Measurements from ENCODE around the gene NKAIN2.

NKAIN2 gene

DNA sequence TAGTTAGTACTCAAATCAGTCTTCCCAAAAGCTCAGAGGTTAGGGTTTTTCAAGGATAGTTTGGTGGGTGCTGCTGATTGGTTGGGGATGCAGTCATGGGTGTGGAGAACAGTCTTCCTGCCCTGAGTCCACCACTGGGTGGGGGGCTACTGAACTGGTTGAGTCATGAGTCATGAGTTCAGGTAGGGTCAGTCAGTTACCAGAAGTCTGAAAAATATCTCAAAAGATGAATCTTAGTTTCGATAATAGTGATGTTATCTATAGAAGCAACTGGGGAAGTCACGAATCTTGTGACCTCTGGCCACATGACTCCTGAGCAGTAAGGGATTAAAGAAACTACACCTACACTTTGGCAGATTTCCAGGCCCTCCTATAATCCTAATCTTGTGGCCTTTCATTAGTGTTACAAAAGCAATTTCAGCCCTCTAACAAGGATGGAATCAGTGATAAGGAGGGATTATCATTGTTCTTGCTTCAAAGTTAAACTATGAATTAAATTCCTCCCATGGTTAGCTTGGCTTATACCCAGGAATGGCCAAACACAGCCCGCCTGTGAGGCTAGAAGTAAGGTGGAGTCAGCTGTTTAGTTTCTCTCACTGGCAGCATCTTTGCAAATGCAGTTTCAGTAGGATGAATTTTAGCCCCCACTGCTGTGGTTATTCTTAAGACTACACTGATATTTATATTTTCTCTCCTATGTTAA is 33.3 kb upstream of the NKAIN2 start:
- H3K9ac ChIP-seq (ENCODE audit: low read length): no peak overlapping the region

DNA sequence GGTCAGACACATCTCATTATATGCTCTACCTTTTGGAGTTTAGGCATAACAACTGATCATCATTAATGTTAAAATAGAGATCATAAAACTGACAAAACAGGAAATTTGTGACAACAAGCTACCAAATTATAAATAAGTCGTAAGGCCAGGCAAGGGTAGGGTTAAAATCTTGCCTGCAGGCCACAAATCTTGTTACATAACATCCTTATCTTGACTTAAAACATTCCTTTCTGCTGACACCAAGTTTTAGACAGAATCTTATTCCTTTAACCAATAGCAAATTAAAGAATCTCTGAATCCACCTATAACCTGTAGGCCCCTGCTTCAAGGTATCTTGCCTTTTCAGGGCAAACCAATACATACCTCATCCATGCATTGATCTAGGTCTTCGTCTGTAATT is 32.5 kb upstream of the NKAIN2 start:
- no peaks in the 10 kb centered on the region for H3K79me2 ChIP-seq (ENCODE audit: control insufficient read depth, insufficient read depth, low read length)
- no peak overlapping the region for H3K4me2 ChIP-seq (ENCODE audit: low read length)
- H2AK5ac ChIP-seq (ENCODE audit: low read length): no peak overlapping the region
- no peak overlapping the region for H3K4ac ChIP-seq (ENCODE audit: low read depth, low read length)
- no peaks in the 10 kb centered on the region for H3K79me1 ChIP-seq (ENCODE audit: low read length)
- no peak overlapping the region for H3K56ac ChIP-seq (ENCODE audit: low read length)
- no peaks in the 10 kb centered on the region for H3K4me1 ChIP-seq (ENCODE audit: control insufficient read depth, low read depth, low read length)
- no peak overlapping the region for H2BK5ac ChIP-seq (ENCODE audit: low read length)
- no peaks in the 10 kb centered on the region for H3K27me3 ChIP-seq (ENCODE audit: insufficient read depth, low read length, poor library complexity)
- peak; percentile 47 for DNase-seq
- H3K4me3 ChIP-seq (ENCODE audit: low read length): no peak overlapping the region
- H3K36me3 ChIP-seq (ENCODE audit: control insufficient read depth, insufficient read depth, low read length): no peaks in the 10 kb centered on the region
- H2BK15ac ChIP-seq (replicated peaks; ENCODE audit: low read depth): no peak overlapping the region
- no peak overlapping the region for H3K18ac ChIP-seq (ENCODE audit: low read length)
- H3K9ac ChIP-seq (ENCODE audit: low read length): no peak overlapping the region
- no peak overlapping the region for H3K27ac ChIP-seq (ENCODE audit: low read depth, low read length)
- no peak overlapping the region for H4K8ac ChIP-seq (ENCODE audit: low read depth, low read length)
- no peak overlapping the region for H4K5ac ChIP-seq (ENCODE audit: low read length)
- no peak overlapping the region for H3K23ac ChIP-seq (ENCODE audit: low read length)
- H2BK120ac ChIP-seq (ENCODE audit: low read depth, low read length): no peak overlapping the region
- WGBS (ENCODE audit: extremely low coverage, insufficient coverage, low lambda C conversion rate): no CpG with 5 or more reads among the region's 2 CpGs

More for the DNA sequence above, 33.3 kb upstream of the NKAIN2 start:
- no peak overlapping the region for H4K8ac ChIP-seq (ENCODE audit: low read depth, low read length)
- no peak overlapping the region for H2BK5ac ChIP-seq (ENCODE audit: low read length)
- H3K27ac ChIP-seq (ENCODE audit: low read depth, low read length): no peak overlapping the region
- H3K4me3 ChIP-seq (ENCODE audit: low read length): no peak overlapping the region
- no peak overlapping the region for H3K23ac ChIP-seq (ENCODE audit: low read length)
- H2BK120ac ChIP-seq (ENCODE audit: low read depth, low read length): no peak overlapping the region
- no peaks in the 10 kb centered on the region for H3K79me2 ChIP-seq (ENCODE audit: control insufficient read depth, insufficient read depth, low read length)
- no peak overlapping the region for H2AK5ac ChIP-seq (ENCODE audit: low read length)
- H3K36me3 ChIP-seq (ENCODE audit: control insufficient read depth, insufficient read depth, low read length): no peaks in the 10 kb centered on the region
- DNase-seq: peak; percentile 40
- H3K4me1 ChIP-seq (ENCODE audit: control insufficient read depth, low read depth, low read length): no peaks in the 10 kb centered on the region
- no peak overlapping the region for H3K18ac ChIP-seq (ENCODE audit: low read length)
- H3K4ac ChIP-seq (ENCODE audit: low read depth, low read length): no peak overlapping the region
- H2BK15ac ChIP-seq (replicated peaks; ENCODE audit: low read depth): no peak overlapping the region
- no peak overlapping the region for H4K5ac ChIP-seq (ENCODE audit: low read length)
- WGBS (ENCODE audit: extremely low coverage, insufficient coverage, low lambda C conversion rate): no CpG with 5 or more reads among the region's 3 CpGs
- H3K79me1 ChIP-seq (ENCODE audit: low read length): no peaks in the 10 kb centered on the region
- H3K4me2 ChIP-seq (ENCODE audit: low read length): no peak overlapping the region
- no peak overlapping the region for H3K56ac ChIP-seq (ENCODE audit: low read length)
- H3K27me3 ChIP-seq (ENCODE audit: insufficient read depth, low read length, poor library complexity): no peaks in the 10 kb centered on the region

DNA sequence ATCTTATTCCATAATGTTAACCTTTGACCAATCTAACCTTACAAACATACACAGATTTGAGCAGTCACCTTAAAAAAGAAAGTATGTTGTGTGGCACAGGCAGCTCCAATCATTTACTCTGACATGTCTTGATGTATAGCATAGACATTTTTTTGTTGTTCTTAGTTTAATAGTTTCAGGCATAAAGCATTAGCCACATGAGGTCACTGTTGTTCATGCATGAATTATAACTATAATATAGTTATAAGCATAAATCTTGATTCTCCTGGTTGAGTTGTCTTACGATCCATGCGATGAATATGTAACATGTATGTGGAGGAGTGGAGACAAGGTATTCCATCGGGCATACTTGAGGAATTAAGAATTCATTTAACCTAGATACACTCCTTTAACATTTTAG is 26.1 kb upstream of the NKAIN2 start:
- no peak overlapping the region for H2BK15ac ChIP-seq (replicated peaks; ENCODE audit: low read depth)
- H4K8ac ChIP-seq (ENCODE audit: low read depth, low read length): no peak overlapping the region
- H3K4me1 ChIP-seq (ENCODE audit: control insufficient read depth, low read depth, low read length): no peaks in the 10 kb centered on the region
- no peak for DNase-seq
- no peak overlapping the region for H3K4ac ChIP-seq (ENCODE audit: low read depth, low read length)
- no CpG with 5 or more reads among the region's 3 CpGs for WGBS (ENCODE audit: extremely low coverage, insufficient coverage, low lambda C conversion rate)
- H3K4me2 ChIP-seq (ENCODE audit: low read length): no peak overlapping the region
- no peak overlapping the region for H2AK5ac ChIP-seq (ENCODE audit: low read length)
- H3K79me2 ChIP-seq (ENCODE audit: control insufficient read depth, insufficient read depth, low read length): no peaks in the 10 kb centered on the region
- no peak overlapping the region for H3K23ac ChIP-seq (ENCODE audit: low read length)
- no peak overlapping the region for H2BK5ac ChIP-seq (ENCODE audit: low read length)
- H3K56ac ChIP-seq (ENCODE audit: low read length): no peak overlapping the region
- no peaks in the 10 kb centered on the region for H3K27me3 ChIP-seq (ENCODE audit: insufficient read depth, low read length, poor library complexity)
- H2BK120ac ChIP-seq (ENCODE audit: low read depth, low read length): no peak overlapping the region
- H3K4me3 ChIP-seq (ENCODE audit: low read length): no peak overlapping the region
- H4K5ac ChIP-seq (ENCODE audit: low read length): no peak overlapping the region
- no peak overlapping the region for H3K18ac ChIP-seq (ENCODE audit: low read length)
- H3K27ac ChIP-seq (ENCODE audit: low read depth, low read length): no peak overlapping the region
- no peaks in the 10 kb centered on the region for H3K36me3 ChIP-seq (ENCODE audit: control insufficient read depth, insufficient read depth, low read length)
- H3K79me1 ChIP-seq (ENCODE audit: low read length): no peaks in the 10 kb centered on the region
- no peak overlapping the region for H3K9ac ChIP-seq (ENCODE audit: low read length)

DNA sequence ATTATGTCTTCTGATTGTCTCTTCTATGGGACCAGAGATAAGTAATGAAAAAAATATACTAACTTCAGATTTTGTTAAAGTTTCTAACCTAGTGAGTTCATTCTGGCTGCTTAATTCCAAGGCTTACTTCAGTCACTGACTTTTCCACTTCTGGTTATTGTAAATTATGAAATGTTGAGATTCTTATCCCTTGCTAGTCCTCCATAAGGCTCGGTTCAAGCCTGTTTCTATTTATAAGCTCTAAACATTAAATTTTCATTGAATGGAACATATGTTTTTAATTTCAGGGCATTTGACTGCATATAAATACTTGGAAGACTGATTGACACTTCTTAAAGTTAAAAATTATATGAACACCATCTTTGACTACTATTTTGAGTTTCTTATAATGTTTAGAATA is 23.6 kb upstream of the NKAIN2 start:
- Histone ChIP-seq H3K36me3 (ENCODE audit: control insufficient read depth, insufficient read depth, low read length) (no peaks in the 10 kb centered on the region), H3K4me2 (ENCODE audit: low read length) (no peak overlapping the region), H3K4ac (ENCODE audit: low read depth, low read length) (no peak overlapping the region), H3K27ac (ENCODE audit: low read depth, low read length) (no peak overlapping the region), H3K23ac (ENCODE audit: low read length) (no peak overlapping the region), H2BK5ac (ENCODE audit: low read length) (no peak overlapping the region), H3K56ac (ENCODE audit: low read length) (no peak overlapping the region), H2BK15ac (replicated peaks; ENCODE audit: low read depth) (no peak overlapping the region), H2BK120ac (ENCODE audit: low read depth, low read length) (no peak overlapping the region), H3K27me3 (ENCODE audit: insufficient read depth, low read length, poor library complexity) (no peaks in the 10 kb centered on the region), H3K18ac (ENCODE audit: low read length) (no peak overlapping the region), H2AK5ac (ENCODE audit: low read length) (no peak overlapping the region), H3K4me1 (ENCODE audit: control insufficient read depth, low read depth, low read length) (no peaks in the 10 kb centered on the region), H3K9ac (ENCODE audit: low read length) (no peak overlapping the region), H4K5ac (ENCODE audit: low read length) (no peak overlapping the region), H3K4me3 (ENCODE audit: low read length) (no peak overlapping the region), H4K8ac (ENCODE audit: low read depth, low read length) (no peak overlapping the region), H3K79me2 (ENCODE audit: control insufficient read depth, insufficient read depth, low read length) (no peaks in the 10 kb centered on the region), H3K79me1 (ENCODE audit: low read length) (no peaks in the 10 kb centered on the region)
- no peak for DNase-seq
- no CpG with 5 or more reads among the region's 1 CpG for WGBS (ENCODE audit: extremely low coverage, insufficient coverage, low lambda C conversion rate)

DNA sequence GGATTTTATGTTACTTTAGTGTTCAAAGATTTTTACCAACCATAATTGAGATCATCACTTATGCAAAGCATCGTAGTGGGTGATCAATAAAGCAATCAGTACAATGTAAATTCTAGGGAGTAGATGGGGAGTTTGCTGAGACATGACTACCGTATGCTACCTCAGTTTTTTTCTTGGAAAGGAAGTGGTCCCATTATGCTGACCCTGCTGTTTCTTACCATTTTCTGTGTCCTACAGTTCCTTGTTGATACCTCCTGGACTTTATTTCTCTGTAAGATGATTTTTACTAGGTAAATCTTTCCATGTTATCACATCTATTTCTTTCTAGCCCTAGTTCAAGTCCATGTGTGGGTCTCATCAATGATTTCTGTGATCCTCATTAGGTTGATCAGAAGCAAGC is 19.3 kb upstream of the NKAIN2 start:
- WGBS (ENCODE audit: extremely low coverage, insufficient coverage, low lambda C conversion rate): no CpG with 5 or more reads among the region's 2 CpGs
- DNase-seq: no peak
- Histone ChIP-seq H3K36me3 (ENCODE audit: control insufficient read depth, insufficient read depth, low read length) (no peaks in the 10 kb centered on the region), H3K4me3 (ENCODE audit: low read length) (no peak overlapping the region), H2BK120ac (ENCODE audit: low read depth, low read length) (no peak overlapping the region), H3K9ac (ENCODE audit: low read length) (no peak overlapping the region), H3K18ac (ENCODE audit: low read length) (no peak overlapping the region), H4K8ac (ENCODE audit: low read depth, low read length) (no peak overlapping the region), H4K5ac (ENCODE audit: low read length) (no peak overlapping the region), H2BK5ac (ENCODE audit: low read length) (no peak overlapping the region), H3K56ac (ENCODE audit: low read length) (no peak overlapping the region), H3K79me2 (ENCODE audit: control insufficient read depth, insufficient read depth, low read length) (no peaks in the 10 kb centered on the region), H3K79me1 (ENCODE audit: low read length) (no peaks in the 10 kb centered on the region), H3K4me2 (ENCODE audit: low read length) (no peak overlapping the region), H3K27ac (ENCODE audit: low read depth, low read length) (no peak overlapping the region), H3K4me1 (ENCODE audit: control insufficient read depth, low read depth, low read length) (no peaks in the 10 kb centered on the region), H3K4ac (ENCODE audit: low read depth, low read length) (no peak overlapping the region), H2AK5ac (ENCODE audit: low read length) (no peak overlapping the region), H2BK15ac (replicated peaks; ENCODE audit: low read depth) (no peak overlapping the region), H3K27me3 (ENCODE audit: insufficient read depth, low read length, poor library complexity) (no peaks in the 10 kb centered on the region), H3K23ac (ENCODE audit: low read length) (no peak overlapping the region)

DNA sequence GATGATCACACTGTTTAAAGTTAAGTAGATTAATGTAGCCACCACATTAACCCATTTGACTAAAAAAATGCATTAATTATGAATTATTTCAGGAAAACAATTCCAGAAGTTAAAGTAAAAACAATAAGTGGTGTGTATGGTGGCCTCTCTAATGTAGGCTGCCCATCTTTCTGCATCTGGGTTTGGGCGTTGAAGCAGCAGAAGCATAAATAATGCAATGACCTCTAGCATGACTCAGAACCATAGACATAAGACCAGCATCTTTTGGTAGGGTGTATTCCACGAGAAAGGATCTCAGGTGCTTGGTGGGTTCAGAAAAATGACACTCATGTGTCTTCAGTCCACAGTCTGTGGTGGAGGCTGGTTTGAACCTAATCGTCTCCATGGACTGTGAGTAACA is 18.6 kb upstream of the NKAIN2 start:
- H4K5ac ChIP-seq (ENCODE audit: low read length): no peak overlapping the region
- no peak overlapping the region for H2BK15ac ChIP-seq (replicated peaks; ENCODE audit: low read depth)
- no peak overlapping the region for H4K8ac ChIP-seq (ENCODE audit: low read depth, low read length)
- H3K27me3 ChIP-seq (ENCODE audit: insufficient read depth, low read length, poor library complexity): no peaks in the 10 kb centered on the region
- H3K23ac ChIP-seq (ENCODE audit: low read length): no peak overlapping the region
- H2AK5ac ChIP-seq (ENCODE audit: low read length): no peak overlapping the region
- DNase-seq: no peak
- H3K79me2 ChIP-seq (ENCODE audit: control insufficient read depth, insufficient read depth, low read length): no peaks in the 10 kb centered on the region
- H3K9ac ChIP-seq (ENCODE audit: low read length): no peak overlapping the region
- H3K4me3 ChIP-seq (ENCODE audit: low read length): no peak overlapping the region
- H3K79me1 ChIP-seq (ENCODE audit: low read length): no peaks in the 10 kb centered on the region
- no peak overlapping the region for H3K27ac ChIP-seq (ENCODE audit: low read depth, low read length)
- no peak overlapping the region for H2BK120ac ChIP-seq (ENCODE audit: low read depth, low read length)
- WGBS (ENCODE audit: extremely low coverage, insufficient coverage, low lambda C conversion rate): no CpG with 5 or more reads among the region's 3 CpGs
- H3K4ac ChIP-seq (ENCODE audit: low read depth, low read length): no peak overlapping the region
- H3K18ac ChIP-seq (ENCODE audit: low read length): no peak overlapping the region
- no peak overlapping the region for H3K56ac ChIP-seq (ENCODE audit: low read length)
- H3K4me2 ChIP-seq (ENCODE audit: low read length): no peak overlapping the region
- no peaks in the 10 kb centered on the region for H3K4me1 ChIP-seq (ENCODE audit: control insufficient read depth, low read depth, low read length)
- no peaks in the 10 kb centered on the region for H3K36me3 ChIP-seq (ENCODE audit: control insufficient read depth, insufficient read depth, low read length)
- H2BK5ac ChIP-seq (ENCODE audit: low read length): no peak overlapping the region
